HepG2 (cell line): Measurements from ENCODE around the gene WWC2. TPM values are rescaled to one million over a fixed set of nuclear protein-coding genes. Genes with fewer than 3 reads are reported as not detected.

Experiments
- FOXP1 ChIP-seq, 2 experiments: fragments of 450-650 bp in 1 of 2; IDR thresholded peaks; 2 replicates each; pipeline ENCODE4 v1.6.1; 2017 to 2018; ENCODE audit warnings: antibody characterized with exemption in 1 of 2
- HDAC2 ChIP-seq: sonication (generic); formaldehyde crosslinking; IDR thresholded peaks from 2 replicates; pipeline ENCODE4 v1.4.0; 2020; ENCODE audit warnings: missing genetic modification reagents
- HMG20A ChIP-seq: IDR thresholded peaks from 2 replicates; pipeline ENCODE4 v1.6.1; 2016; ENCODE audit warnings: borderline replicate concordance
- HOMEZ ChIP-seq: IDR thresholded peaks from 2 replicates; pipeline ENCODE4 v1.6.1; 2016; ENCODE audit warnings: low read depth
- HOXA3 ChIP-seq: sonication (generic); formaldehyde crosslinking; IDR thresholded peaks from 2 replicates; pipeline ENCODE4 v1.5.0; 2020; ENCODE audit warnings: missing genetic modification reagents
- JARID2 ChIP-seq: sonication (generic); formaldehyde crosslinking; IDR thresholded peaks from 2 replicates; pipeline ENCODE4 v1.8.1; 2023; ENCODE audit warnings: missing genetic modification reagents, inconsistent platforms; ENCODE audit not compliant: insufficient replicate concordance
- LBX2 ChIP-seq: sonication (generic); formaldehyde crosslinking; IDR thresholded peaks from 2 replicates; pipeline ENCODE4 v1.5.0; 2020; ENCODE audit warnings: missing genetic modification reagents, mild to moderate bottlenecking, borderline replicate concordance
- MAFK ChIP-seq, 2 experiments: IDR thresholded peaks in 1 of 2; conservative IDR thresholded peaks in 1 of 2; 2 replicates each; pipeline ENCODE4 v1.6.1; 2011; ENCODE audit warnings: improper control_type of control experiment in 2 of 2, low read length in 2 of 2
- NR2F6 ChIP-seq, 2 experiments: IDR thresholded peaks; 2 replicates each; pipeline ENCODE4 v1.6.1; 2016; ENCODE audit warnings: antibody characterized with exemption in 1 of 2, mild to moderate bottlenecking in 1 of 2
- POGZ ChIP-seq: sonication (generic); formaldehyde crosslinking; IDR thresholded peaks from 2 replicates; pipeline ENCODE4 v1.4.0; 2020; ENCODE audit warnings: mild to moderate bottlenecking, missing genetic modification reagents
- RXRB ChIP-seq: IDR thresholded peaks from 2 replicates; pipeline ENCODE4 v1.6.1; 2016; ENCODE audit warnings: borderline replicate concordance, missing genetic modification reagents, missing compliant biosample characterization
- SALL1 ChIP-seq: sonication (generic); formaldehyde crosslinking; IDR thresholded peaks from 2 replicates; pipeline ENCODE4 v1.8.0; 2022; ENCODE audit warnings: mild to moderate bottlenecking, missing genetic modification reagents
- SATB2 ChIP-seq: sonication (generic); formaldehyde crosslinking; IDR thresholded peaks from 2 replicates; pipeline ENCODE4 v1.5.0; 2020; ENCODE audit warnings: missing genetic modification reagents
- SKI ChIP-seq: fragments of 450-650 bp; IDR thresholded peaks from one replicate; pipeline ENCODE4 v1.6.1; 2018; ENCODE audit warnings: mild to moderate bottlenecking; ENCODE audit not compliant: partially characterized antibody
- SMARCE1 ChIP-seq: fragments of 450-650 bp; IDR thresholded peaks from 2 replicates; pipeline ENCODE4 v1.6.1; 2017; ENCODE audit warnings: borderline replicate concordance
- TSC22D2 ChIP-seq: sonication (generic); formaldehyde crosslinking; IDR thresholded peaks from 2 replicates; pipeline ENCODE4 v1.5.1; 2020; ENCODE audit warnings: missing genetic modification reagents, mild to moderate bottlenecking, borderline replicate concordance
- ZBTB49 ChIP-seq: sonication (generic); formaldehyde crosslinking; IDR thresholded peaks from 2 replicates; pipeline ENCODE4 v1.4.0; 2020; ENCODE audit warnings: missing genetic modification reagents, borderline replicate concordance
- ZFP1 ChIP-seq: IDR thresholded peaks from 2 replicates; pipeline ENCODE4 v1.6.1; 2016
- ZNF253 ChIP-seq: sonication (generic); formaldehyde crosslinking; IDR thresholded peaks from 2 replicates; pipeline ENCODE4 v1.8.0; 2022; ENCODE audit warnings: mild to moderate bottlenecking, missing genetic modification reagents, borderline replicate concordance
- ZNF574 ChIP-seq: sonication (generic); formaldehyde crosslinking; IDR thresholded peaks from 2 replicates; pipeline ENCODE4 v1.4.0; 2020; ENCODE audit warnings: missing genetic modification reagents
- ZNF597 ChIP-seq: sonication (generic); formaldehyde crosslinking; IDR thresholded peaks from 2 replicates; pipeline ENCODE4 v1.5.0; 2020; ENCODE audit warnings: missing genetic modification reagents
- ZNF777 ChIP-seq: sonication (generic); formaldehyde crosslinking; IDR thresholded peaks from 2 replicates; pipeline ENCODE4 v1.4.0; 2020; ENCODE audit warnings: missing genetic modification reagents
- ZSCAN22 ChIP-seq: sonication (generic); formaldehyde crosslinking; IDR thresholded peaks from 2 replicates; pipeline ENCODE4 v1.4.0; 2020; ENCODE audit warnings: mild to moderate bottlenecking, missing genetic modification reagents
- polyA plus RNA-seq, 8 experiments: library from polyadenylated mRNA; depleted of rRNA in 3 of 8; stranded (reverse) in 7 of 8; unstranded in 1 of 8; fragments of >200 nt; fragmentation: Illumina TruSeq in 4 of 8; extraction: Trizol in 4 of 8; gene quantifications; 2 replicates each; pipeline versions ENCODE4 v1.2.1 to v1.2.3, GENCODE V29; 2011 to 2016; ENCODE audit warnings: low read depth in 4 of 8, missing spikeins in 1 of 8, mixed read lengths in 1 of 8; ENCODE audit not compliant: insufficient read depth in 1 of 8
- total RNA-seq, 5 experiments: library from RNA; depleted of rRNA; stranded (reverse); fragments of >200 nt; fragmentation: Illumina TruSeq; extraction: Trizol; gene quantifications; 2 replicates each; pipeline ENCODE4 v1.2.3, GENCODE V29; 2016; ENCODE audit warnings: low read depth in 1 of 5

The WWC2 gene
- total and polyA plus RNA-seq, 2 of the 13 experiments (the other 11 are each of a cell fraction or from before 2014, with no cell fraction given) = 40.0 to 50.1 TPM

GRCh38 chr4:183101956-183102480 lies 3.0 kb downstream of the WWC2 start (continued):
- TF ChIP-seq ZNF574 (CRISPR knock-in tag) = no peak
- no peak for TF ChIP-seq ZBTB49 (CRISPR knock-in tag)
- TF ChIP-seq LBX2 (CRISPR knock-in tag) = no peak
- no peak for TF ChIP-seq SMARCE1
- TF ChIP-seq SKI = no peak
- TF ChIP-seq FOXP1 (IDR thresholded peaks at IDR 0.05) = no peak
- peak; percentile 65 for TF ChIP-seq FOXP1 (CRISPR knock-in tag; IDR thresholded peaks at IDR 0.05)
- peak; percentile 77; the same call in 1 of the 2 replicates for TF ChIP-seq HOMEZ
- peak; percentile 71 for TF ChIP-seq HDAC2
- peak; percentile 75; the same call in 1 of the 2 replicates for TF ChIP-seq HMG20A
- TF ChIP-seq RXRB (CRISPR knock-in tag) = peak; percentile 60; the same call in 1 of the 2 replicates
- TF ChIP-seq ZNF777 (CRISPR knock-in tag) = no peak
- TF ChIP-seq NR2F6 (IDR thresholded peaks at IDR 0.05) = no peak
- peak; percentile 51; the same call in 1 of the 2 replicates for TF ChIP-seq NR2F6 (CRISPR knock-in tag; IDR thresholded peaks at IDR 0.05)
- TF ChIP-seq SALL1 = peak; percentile 36; the same call in 1 of the 2 replicates
- TF ChIP-seq ZNF253 (CRISPR knock-in tag) = no peak
- no peak for TF ChIP-seq ZNF597 (CRISPR knock-in tag)
- no peak for TF ChIP-seq ZSCAN22
- no peak for TF ChIP-seq ZFP1 (CRISPR knock-in tag)
- peak; percentile 73 for TF ChIP-seq SATB2 (CRISPR knock-in tag)
- TF ChIP-seq JARID2 (CRISPR knock-in tag) = no peak
- TF ChIP-seq HOXA3 = peak; percentile 55
- no peak for TF ChIP-seq TSC22D2 (CRISPR knock-in tag)
- no peak for TF ChIP-seq MAFK (conservative IDR thresholded peaks at IDR 0.05 in 1 of 2, IDR thresholded peaks at IDR 0.05 in 1 of 2; ENCODE audit: low read length in 2 of 2)
- TF ChIP-seq POGZ = peak; percentile 39; the same call in 1 of the 2 replicates
